GM19324 (cell line): ENCODE measurements around the gene GABARAPL1.
A peak's percentile ranks its signal among the peaks of the same experiment; 100 is the strongest.
"Not testable (repeated sequence)": the region's sequence is repeated elsewhere in the genome, so short reads cannot be mapped to it uniquely, and the experiment has no call there.

ENCODE experiments used
- ATAC-seq: cut with Tn5 transposase; IDR thresholded peaks from one replicate; pipeline ENCODE4 v1.9.1; 2021; ENCODE audit warnings: mild to moderate bottlenecking, moderate library complexity; ENCODE audit not compliant: unreplicated experiment, low FRiP score

Gene GABARAPL1

GRCh38 chr12:10212739-10213131, at the start of gene GABARAPL1:
TSS of gene GABARAPL1 (plus strand) at chr12:10212877. CDS start at chr12:10213130, 253 bp downstream.
- ATAC-seq, result peak; percentile 67

GRCh38 chr12:10163084-10163483, 49.6 kb upstream of the GABARAPL1 start:
- no peak for ATAC-seq

- ATAC-seq, result no peak
Measured at GRCh38 chr12:10165421-10165820, 47.3 kb upstream of the GABARAPL1 start.

- no peak for ATAC-seq
Measured at GRCh38 chr12:10167599-10167998, 45.1 kb upstream of the GABARAPL1 start.

- no peak for ATAC-seq
Measured at GRCh38 chr12:10169104-10169503, 43.6 kb upstream of the GABARAPL1 start.

- no peak for ATAC-seq
Measured at GRCh38 chr12:10170216-10170615, 42.5 kb upstream of the GABARAPL1 start.

- ATAC-seq, result no peak
Measured at GRCh38 chr12:10171973-10172728, 40.5 kb upstream of the GABARAPL1 start, which contains the start of gene OLR1. TSS of gene OLR1 (minus strand) at chr12:10172132. CDS start at chr12:10172077, 55 bp downstream.

- no peak for ATAC-seq
Measured at GRCh38 chr12:10174986-10175614, 37.6 kb upstream of the GABARAPL1 start.

- ATAC-seq, result no peak
Measured at GRCh38 chr12:10175846-10176636, 36.6 kb upstream of the GABARAPL1 start.

GRCh38 chr12:10178821-10179220, 33.9 kb upstream of the GABARAPL1 start, which contains the start of gene TMEM52B:
TSS of gene TMEM52B (plus strand) at chr12:10179032. CDS start at chr12:10179575, 543 bp downstream.
- no peak for ATAC-seq

GRCh38 chr12:10179776-10180181, 32.9 kb upstream of the GABARAPL1 start:
- ATAC-seq, result no peak

GRCh38 chr12:10182354-10183049, 30.2 kb upstream of the GABARAPL1 start:
- no peak for ATAC-seq

GRCh38 chr12:10184261-10184843, 28.3 kb upstream of the GABARAPL1 start:
- ATAC-seq, result no peak

- ATAC-seq, result no peak
Measured at GRCh38 chr12:10186299-10186698, 26.4 kb upstream of the GABARAPL1 start.

- ATAC-seq, result not testable (repeated sequence)
Measured at GRCh38 chr12:10186958-10187357, 25.7 kb upstream of the GABARAPL1 start.

- ATAC-seq, result no peak
Measured at GRCh38 chr12:10189653-10190052, 23.0 kb upstream of the GABARAPL1 start.

GRCh38 chr12:10190558-10191388, 21.9 kb upstream of the GABARAPL1 start:
- ATAC-seq, result peak; percentile 80

GRCh38 chr12:10191865-10192264, 20.8 kb upstream of the GABARAPL1 start:
- no peak for ATAC-seq

GRCh38 chr12:10194160-10194670, 18.5 kb upstream of the GABARAPL1 start:
- no peak for ATAC-seq
